ENCODE measurements around the gene PEAK1. TPM values are rescaled to one million over a fixed set of nuclear protein-coding genes. Genes with fewer than 3 reads are reported as not detected.

The PEAK1 gene
- polyA plus RNA-seq, 1 donor (not counting 4 experiments of a cell fraction or from before 2014, with no cell fraction given): 5.9 TPM

DNA sequence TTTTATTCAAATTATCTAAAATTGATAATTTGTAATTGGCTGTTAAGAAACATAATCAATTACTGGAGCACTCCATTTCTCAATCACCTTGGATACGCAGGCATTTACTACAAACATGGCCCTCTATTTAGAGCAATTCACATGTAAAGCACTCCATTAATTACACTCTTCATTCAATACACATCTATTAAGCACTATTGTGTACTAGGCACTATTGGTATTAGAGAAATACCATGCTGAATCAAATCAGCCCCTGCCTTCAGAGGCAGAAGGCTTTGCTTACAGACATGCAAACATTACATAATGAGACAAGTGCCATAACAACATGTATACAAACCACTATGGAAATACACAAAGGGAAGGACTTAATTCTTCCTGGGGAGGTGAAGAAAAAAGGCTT, 69.1 kb downstream of the PEAK1 start:
- no peak overlapping the region for H3K9ac ChIP-seq (ENCODE audit: control insufficient read depth, extremely low read depth, insufficient read depth, low read length)
- H3K27ac ChIP-seq (ENCODE audit: control insufficient read depth, insufficient read depth, low read length): no peak overlapping the region
- dilution Hi-C loops (cut with MboI; ENCODE audit: extremely low pct_ligation_motif_present, low sequenced_read_pairs): no loop called here
- no peaks in the 10 kb centered on the region for H4K20me1 ChIP-seq (ENCODE audit: control insufficient read depth, extremely low read depth, insufficient read depth, low read length)
- H2AFZ ChIP-seq (ENCODE audit: control insufficient read depth, low read length): no peak overlapping the region
- no peak overlapping the region for H3K4me3 ChIP-seq (ENCODE audit: control insufficient read depth in 2 of 3, extremely low read depth in 1 of 3, insufficient read depth in 2 of 3, low read depth in 1 of 3, low read length in 3 of 3)
- no peak overlapping the region for H3K4me2 ChIP-seq (ENCODE audit: control insufficient read depth, extremely low read depth, insufficient read depth, low read depth, low read length)
- DNase-seq (ENCODE audit: low read depth, low spot score) (no peak), FAIRE-seq (no peak)
- H3K4me1 ChIP-seq (ENCODE audit: control insufficient read depth, extremely low read depth, insufficient read depth, low read length): peaks cover 3% of the 10 kb centered on the region
- TF ChIP-seq EZH2 (IDR thresholded peaks at IDR 0.05; ENCODE audit: low read length): no peak
- TF ChIP-seq, protein P1, sequence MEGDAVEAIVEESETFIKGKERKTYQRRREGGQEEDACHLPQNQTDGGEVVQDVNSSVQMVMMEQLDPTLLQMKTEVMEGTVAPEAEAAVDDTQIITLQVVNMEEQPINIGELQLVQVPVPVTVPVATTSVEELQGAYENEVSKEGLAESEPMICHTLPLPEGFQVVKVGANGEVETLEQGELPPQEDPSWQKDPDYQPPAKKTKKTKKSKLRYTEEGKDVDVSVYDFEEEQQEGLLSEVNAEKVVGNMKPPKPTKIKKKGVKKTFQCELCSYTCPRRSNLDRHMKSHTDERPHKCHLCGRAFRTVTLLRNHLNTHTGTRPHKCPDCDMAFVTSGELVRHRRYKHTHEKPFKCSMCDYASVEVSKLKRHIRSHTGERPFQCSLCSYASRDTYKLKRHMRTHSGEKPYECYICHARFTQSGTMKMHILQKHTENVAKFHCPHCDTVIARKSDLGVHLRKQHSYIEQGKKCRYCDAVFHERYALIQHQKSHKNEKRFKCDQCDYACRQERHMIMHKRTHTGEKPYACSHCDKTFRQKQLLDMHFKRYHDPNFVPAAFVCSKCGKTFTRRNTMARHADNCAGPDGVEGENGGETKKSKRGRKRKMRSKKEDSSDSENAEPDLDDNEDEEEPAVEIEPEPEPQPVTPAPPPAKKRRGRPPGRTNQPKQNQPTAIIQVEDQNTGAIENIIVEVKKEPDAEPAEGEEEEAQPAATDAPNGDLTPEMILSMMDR (optimal IDR thresholded peaks at IDR 0.05 in 1 of 3, IDR thresholded peaks at IDR 0.05 in 1 of 3, conservative IDR thresholded peaks at IDR 0.05 in 1 of 3; ENCODE audit: extremely low read depth in 1 of 3, insufficient read depth in 2 of 3, low read length in 3 of 3): no peak
- H3K27me3 ChIP-seq (ENCODE audit: control insufficient read depth, extremely low read depth, insufficient read depth, low read length): no peaks in the 10 kb centered on the region
- no peaks in the 10 kb centered on the region for H3K9me3 ChIP-seq (ENCODE audit: control insufficient read depth, low read depth, low read length)
- no peaks in the 10 kb centered on the region for H3K79me2 ChIP-seq (ENCODE audit: control insufficient read depth, insufficient read depth, low read length)
- H3K36me3 ChIP-seq (ENCODE audit: control insufficient read depth in 2 of 2, extremely low read depth in 1 of 2, insufficient read depth in 2 of 2, low read length in 2 of 2): no peaks in the 10 kb centered on the region
- no peaks in the 10 kb centered on the region for H3K9me1 ChIP-seq (ENCODE audit: control insufficient read depth, extremely low read depth, insufficient read depth, low read length)

DNA sequence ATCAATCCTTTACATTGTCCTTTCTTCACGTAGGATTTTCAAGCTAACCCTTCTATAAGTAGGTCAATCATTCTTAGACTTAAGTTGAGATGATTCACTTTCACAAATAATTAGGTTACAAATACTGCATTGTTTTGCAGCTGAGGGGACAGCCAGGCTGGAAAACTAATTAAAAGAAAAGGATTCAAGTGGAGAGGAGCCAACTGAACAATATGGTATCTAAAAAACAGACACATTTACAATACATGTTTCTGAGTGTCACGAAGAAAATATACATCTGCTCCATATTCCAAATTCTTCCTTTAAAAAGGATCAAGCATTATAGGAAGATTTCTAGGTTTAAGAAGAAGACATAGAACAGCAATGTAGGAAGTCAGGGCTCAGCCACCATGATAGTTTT, 70.2 kb downstream of the PEAK1 start:
- Histone ChIP-seq H3K4me2 (ENCODE audit: control insufficient read depth, extremely low read depth, insufficient read depth, low read depth, low read length) (no peak overlapping the region), H4K20me1 (ENCODE audit: control insufficient read depth, extremely low read depth, insufficient read depth, low read length) (no peaks in the 10 kb centered on the region), H3K9ac (ENCODE audit: control insufficient read depth, extremely low read depth, insufficient read depth, low read length) (no peak overlapping the region), H2AFZ (ENCODE audit: control insufficient read depth, low read length) (no peak overlapping the region), H3K9me1 (ENCODE audit: control insufficient read depth, extremely low read depth, insufficient read depth, low read length) (no peaks in the 10 kb centered on the region), H3K36me3 (ENCODE audit: control insufficient read depth in 2 of 2, extremely low read depth in 1 of 2, insufficient read depth in 2 of 2, low read length in 2 of 2) (no peaks in the 10 kb centered on the region), H3K4me1 (ENCODE audit: control insufficient read depth, extremely low read depth, insufficient read depth, low read length) (peaks cover 3% of the 10 kb centered on the region), H3K27ac (ENCODE audit: control insufficient read depth, insufficient read depth, low read length) (no peak overlapping the region), H3K27me3 (ENCODE audit: control insufficient read depth, extremely low read depth, insufficient read depth, low read length) (no peaks in the 10 kb centered on the region), H3K79me2 (ENCODE audit: control insufficient read depth, insufficient read depth, low read length) (no peaks in the 10 kb centered on the region), H3K9me3 (ENCODE audit: control insufficient read depth, low read depth, low read length) (no peaks in the 10 kb centered on the region), H3K4me3 (ENCODE audit: control insufficient read depth in 2 of 3, extremely low read depth in 1 of 3, insufficient read depth in 2 of 3, low read depth in 1 of 3, low read length in 3 of 3) (no peak overlapping the region)
- FAIRE-seq (no peak), DNase-seq (ENCODE audit: low read depth, low spot score) (no peak)
- TF ChIP-seq, protein P1 (optimal IDR thresholded peaks at IDR 0.05 in 1 of 3, IDR thresholded peaks at IDR 0.05 in 1 of 3, conservative IDR thresholded peaks at IDR 0.05 in 1 of 3; ENCODE audit: extremely low read depth in 1 of 3, insufficient read depth in 2 of 3, low read length in 3 of 3): no peak
- TF ChIP-seq EZH2 (IDR thresholded peaks at IDR 0.05; ENCODE audit: low read length): no peak
- dilution Hi-C loops (cut with MboI; ENCODE audit: extremely low pct_ligation_motif_present, low sequenced_read_pairs): no loop called here

All from keratinocyte (primary cell).